ENCODE results near the gene SRP68.
A peak's percentile ranks its signal among the peaks of the same experiment; 100 is the strongest.
"Not testable (repeated sequence)": the region's sequence is repeated elsewhere in the genome, so short reads cannot be mapped to it uniquely, and the experiment has no call there.

SRP68 gene

GRCh38 chr17:76085066-76085730 is 12.9 kb upstream of the SRP68 start:
- no peaks in the 10 kb centered on the region for H3K27me3 Mint-ChIP-seq
- ATAC-seq (replicated peaks) (no peak), DNase-seq (no peak)
- H3K4me1 Mint-ChIP-seq: peaks cover 6 to 7% of the 10 kb centered on the region in 2 donors
- H3K4me3 Mint-ChIP-seq: no peak overlapping the region
- no peaks in the 10 kb centered on the region for H3K9me3 Mint-ChIP-seq
- no peak overlapping the region for H3K27ac Mint-ChIP-seq
- peaks cover 47 to 54% of the 10 kb centered on the region in 2 donors for H3K36me3 Mint-ChIP-seq

- Mint-ChIP-seq H3K4me3 (no peak overlapping the region), H3K27ac (no peak overlapping the region), H3K9me3 (no peaks in the 10 kb centered on the region), H3K36me3 (peaks cover 33 to 39% of the 10 kb centered on the region in 2 donors), H3K4me1 (peaks cover 16 to 20% of the 10 kb centered on the region in 2 donors), H3K27me3 (peaks cover 9% of the 10 kb centered on the region in 2 donors)
- DNase-seq (no peak), ATAC-seq (replicated peaks) (no peak)
Measured at GRCh38 chr17:76083536-76084182, 11.3 kb upstream of the SRP68 start.

GRCh38 chr17:76082326-76083251 is 10.3 kb upstream of the SRP68 start:
- Mint-ChIP-seq H3K9me3 (no peaks in the 10 kb centered on the region), H3K36me3 (peaks cover 30 to 31% of the 10 kb centered on the region in 2 donors), H3K27ac (peak overlapping the region; percentile 37), H3K4me1 (peaks cover 20 to 25% of the 10 kb centered on the region in 2 donors), H3K27me3 (peaks cover 16 to 19% of the 10 kb centered on the region in 2 donors), H3K4me3 (no peak overlapping the region)
- ATAC-seq (replicated peaks): no peak
- no peak for DNase-seq

GRCh38 chr17:76081295-76082210 is 9.2 kb upstream of the SRP68 start:
- no peak for DNase-seq
- no peaks in the 10 kb centered on the region for H3K9me3 Mint-ChIP-seq
- H3K27me3 Mint-ChIP-seq: peaks cover 26 to 29% of the 10 kb centered on the region in 2 donors
- peaks cover 30 to 35% of the 10 kb centered on the region in 2 donors for H3K4me1 Mint-ChIP-seq
- no peak for ATAC-seq (replicated peaks)
- peak overlapping the region; percentile 37 for H3K27ac Mint-ChIP-seq
- H3K36me3 Mint-ChIP-seq: peaks cover 22 to 26% of the 10 kb centered on the region in 2 donors
- H3K4me3 Mint-ChIP-seq: no peak overlapping the region

- Mint-ChIP-seq H3K27ac (no peak overlapping the region), H3K4me3 (no peak overlapping the region), H3K9me3 (no peaks in the 10 kb centered on the region), H3K27me3 (peaks cover 34 to 36% of the 10 kb centered on the region in 2 donors), H3K4me1 (peaks cover 36 to 43% of the 10 kb centered on the region in 2 donors), H3K36me3 (peaks cover 18 to 19% of the 10 kb centered on the region in 2 donors)
- no peak for DNase-seq
- peak in 1 of 2 donors; percentile 3 for ATAC-seq (replicated peaks)
Measured at GRCh38 chr17:76080768-76081287, 8.5 kb upstream of the SRP68 start.

GRCh38 chr17:76079956-76080767 is 7.8 kb upstream of the SRP68 start:
- H3K27ac Mint-ChIP-seq: peak overlapping the region; percentile 14
- H3K27me3 Mint-ChIP-seq: peaks cover 40 to 43% of the 10 kb centered on the region in 2 donors
- no peaks in the 10 kb centered on the region for H3K9me3 Mint-ChIP-seq
- ATAC-seq (replicated peaks) (peak; percentile 28 to 40), DNase-seq (no peak)
- H3K4me3 Mint-ChIP-seq: no peak overlapping the region
- H3K4me1 Mint-ChIP-seq: peaks cover 42 to 49% of the 10 kb centered on the region in 2 donors
- H3K36me3 Mint-ChIP-seq: peaks cover 16% of the 10 kb centered on the region in 2 donors

- DNase-seq (no peak), ATAC-seq (replicated peaks) (peak in 1 of 2 donors; percentile 2)
- no peaks in the 10 kb centered on the region for H3K9me3 Mint-ChIP-seq
- peak overlapping the region; percentile 56 for H3K27ac Mint-ChIP-seq
- peaks cover 45 to 55% of the 10 kb centered on the region in 2 donors for H3K4me1 Mint-ChIP-seq
- H3K36me3 Mint-ChIP-seq: peaks cover 12 to 17% of the 10 kb centered on the region in 2 donors
- H3K4me3 Mint-ChIP-seq: no peak overlapping the region
- peaks cover 46 to 49% of the 10 kb centered on the region in 2 donors for H3K27me3 Mint-ChIP-seq
Measured at GRCh38 chr17:76079535-76079955, 7.2 kb upstream of the SRP68 start.

- Mint-ChIP-seq H3K36me3 (peaks cover 9 to 15% of the 10 kb centered on the region in 2 donors), H3K4me1 (peaks cover 45 to 59% of the 10 kb centered on the region in 2 donors), H3K27ac (peak within 1 kb of the TSS; percentile 56), H3K9me3 (no peaks in the 10 kb centered on the region), H3K27me3 (peaks cover 49 to 54% of the 10 kb centered on the region in 2 donors), H3K4me3 (peak within 1 kb of the TSS in 1 of 2 donors; percentile 40)
- ATAC-seq (replicated peaks): no peak
- DNase-seq: no peak
Measured at GRCh38 chr17:76078860-76079534, 6.7 kb upstream of the SRP68 start, which contains the start of gene ZACN. Gene ZACN (plus strand): TSS chr17:76079182. CDS start chr17:76079265, 83 bp downstream.

- H3K27me3 Mint-ChIP-seq: peaks cover 55 to 60% of the 10 kb centered on the region in 2 donors
- not testable (repeated sequence) for ATAC-seq (replicated peaks); H3K9me3 Mint-ChIP-seq; DNase-seq; H3K27ac Mint-ChIP-seq
- peak overlapping the region in 1 of 2 donors; percentile 40 for H3K4me3 Mint-ChIP-seq
- H3K36me3 Mint-ChIP-seq: peaks cover 6 to 15% of the 10 kb centered on the region in 2 donors
- peaks cover 45 to 59% of the 10 kb centered on the region in 2 donors for H3K4me1 Mint-ChIP-seq
Measured at GRCh38 chr17:76078370-76078769, 6.1 kb upstream of the SRP68 start.

GRCh38 chr17:76077584-76078110 is 5.3 kb upstream of the SRP68 start:
- Mint-ChIP-seq H3K27ac (peak overlapping the region; percentile 94), H3K9me3 (no peaks in the 10 kb centered on the region), H3K27me3 (peaks cover 55 to 60% of the 10 kb centered on the region in 2 donors), H3K4me3 (no peak overlapping the region), H3K36me3 (peaks cover 3 to 12% of the 10 kb centered on the region in 2 donors), H3K4me1 (peaks cover 45 to 59% of the 10 kb centered on the region in 2 donors)
- DNase-seq: no peak
- ATAC-seq (replicated peaks): no peak

GRCh38 chr17:76076765-76077583 is 4.7 kb upstream of the SRP68 start:
- DNase-seq (peak; percentile 38), ATAC-seq (replicated peaks) (peak; percentile 3 to 18)
- Mint-ChIP-seq H3K9me3 (no peaks in the 10 kb centered on the region), H3K4me1 (peaks cover 48 to 59% of the 10 kb centered on the region in 2 donors), H3K4me3 (peak overlapping the region; percentile 76 to 80), H3K36me3 (peaks cover 3 to 7% of the 10 kb centered on the region in 2 donors), H3K27ac (peak overlapping the region; percentile 94), H3K27me3 (peaks cover 55 to 60% of the 10 kb centered on the region in 2 donors)
